HepG2 (cell line): ENCODE measurements around the gene CBLC. TPM values are rescaled to one million over a fixed set of nuclear protein-coding genes. Genes with fewer than 3 reads are reported as not detected.

Source experiments
- ASH2L ChIP-seq: fragments of 300-600, 200-600 bp; sonication (generic); IDR thresholded peaks from 2 replicates; pipeline ENCODE4 v1.7.0; 2017; ENCODE audit warnings: low read depth, mild to moderate bottlenecking, moderate library complexity, mixed read lengths, low read length; ENCODE audit not compliant: insufficient read length
- CHCHD3 ChIP-seq: sonication (generic); formaldehyde crosslinking; IDR thresholded peaks from 2 replicates; pipeline ENCODE4 v1.8.0; 2022; ENCODE audit warnings: mild to moderate bottlenecking, missing genetic modification reagents, moderate library complexity
- GTF3A ChIP-seq: sonication (generic); formaldehyde crosslinking; conservative IDR thresholded peaks from 2 replicates; pipeline ENCODE4 v1.4.0; 2020; ENCODE audit warnings: mild to moderate bottlenecking, missing genetic modification reagents
- HNRNPL ChIP-seq: fragments of 200-400 bp; formaldehyde crosslinking; IDR thresholded peaks from 2 replicates; pipeline ENCODE4 v1.6.1; 2017; ENCODE audit warnings: mild to moderate bottlenecking, low read depth, low read length
- JDP2 ChIP-seq: sonication (generic); formaldehyde crosslinking; IDR thresholded peaks from 2 replicates; pipeline ENCODE4 v1.8.1; 2022; ENCODE audit warnings: missing genetic modification reagents, borderline replicate concordance
- KAT7 ChIP-seq: IDR thresholded peaks from 2 replicates; pipeline ENCODE4 v1.6.1; 2018; ENCODE audit warnings: borderline replicate concordance, missing compliant biosample characterization
- MAZ ChIP-seq, 2 experiments: sonication (generic) in 1 of 2; formaldehyde crosslinking in 1 of 2; IDR thresholded peaks; 2 replicates each; pipeline versions ENCODE4 v1.5.0 to v1.6.1; 2012 to 2020; ENCODE audit warnings: low read depth in 2 of 2, mild to moderate bottlenecking in 2 of 2, borderline replicate concordance in 1 of 2, improper control_type of control experiment in 1 of 2, low read length in 1 of 2, missing genetic modification reagents in 1 of 2, moderate library complexity in 1 of 2
- MEIS2 ChIP-seq: sonication (generic); formaldehyde crosslinking; IDR thresholded peaks from 2 replicates; pipeline ENCODE4 v1.9.0; 2021; ENCODE audit warnings: mild to moderate bottlenecking, missing genetic modification reagents
- PTBP1 ChIP-seq: fragments of 200-400 bp; formaldehyde crosslinking; IDR thresholded peaks from 2 replicates; pipeline ENCODE4 v1.6.1; 2018; ENCODE audit warnings: low read length, low read depth; ENCODE audit not compliant: poor library complexity, severe bottlenecking
- RCOR2 ChIP-seq: IDR thresholded peaks from 2 replicates; pipeline ENCODE4 v1.6.1; 2016; ENCODE audit warnings: missing biosample characterization, missing genetic modification reagents
- SALL1 ChIP-seq: sonication (generic); formaldehyde crosslinking; IDR thresholded peaks from 2 replicates; pipeline ENCODE4 v1.8.0; 2022; ENCODE audit warnings: mild to moderate bottlenecking, missing genetic modification reagents
- TBX2 ChIP-seq: sonication (generic); formaldehyde crosslinking; IDR thresholded peaks from 2 replicates; pipeline ENCODE4 v1.5.0; 2020; ENCODE audit warnings: missing genetic modification reagents, mild to moderate bottlenecking, borderline replicate concordance
- ZFP82 ChIP-seq: sonication (generic); formaldehyde crosslinking; IDR thresholded peaks from 2 replicates; pipeline ENCODE4 v1.5.1; 2020; ENCODE audit warnings: mild to moderate bottlenecking, missing genetic modification reagents, borderline replicate concordance
- ZNF234 ChIP-seq: sonication (generic); formaldehyde crosslinking; conservative IDR thresholded peaks from 2 replicates; pipeline ENCODE4 v1.5.1; 2020; ENCODE audit warnings: mild to moderate bottlenecking, missing genetic modification reagents
- ZNF256 ChIP-seq: sonication (generic); formaldehyde crosslinking; conservative IDR thresholded peaks from 2 replicates; pipeline ENCODE4 v1.4.0; 2020; ENCODE audit warnings: missing genetic modification reagents
- ZNF292 ChIP-seq: sonication (generic); formaldehyde crosslinking; IDR thresholded peaks from 2 replicates; pipeline ENCODE4 v1.8.1; 2022; ENCODE audit warnings: mild to moderate bottlenecking, low read depth, missing genetic modification reagents, borderline replicate concordance
- ZNF468 ChIP-seq: sonication (generic); formaldehyde crosslinking; IDR thresholded peaks from 2 replicates; pipeline ENCODE4 v1.8.0; 2022; ENCODE audit warnings: mild to moderate bottlenecking, moderate library complexity, missing genetic modification reagents
- ZNF564 ChIP-seq: sonication (generic); formaldehyde crosslinking; IDR thresholded peaks from 2 replicates; pipeline ENCODE4 v1.8.1; 2023; ENCODE audit warnings: mild to moderate bottlenecking, missing genetic modification reagents
- ZNF792 ChIP-seq: IDR thresholded peaks from 2 replicates; pipeline ENCODE4 v1.6.1; 2016
- polyA plus RNA-seq, 8 experiments: library from polyadenylated mRNA; depleted of rRNA in 3 of 8; stranded (reverse) in 7 of 8; unstranded in 1 of 8; fragments of >200 nt; fragmentation: Illumina TruSeq in 4 of 8; extraction: Trizol in 4 of 8; gene quantifications; 2 replicates each; pipeline versions ENCODE4 v1.2.1 to v1.2.3, GENCODE V29; 2011 to 2016; ENCODE audit warnings: low read depth in 4 of 8, missing spikeins in 1 of 8, mixed read lengths in 1 of 8; ENCODE audit not compliant: insufficient read depth in 1 of 8
- total RNA-seq, 5 experiments: library from RNA; depleted of rRNA; stranded (reverse); fragments of >200 nt; fragmentation: Illumina TruSeq; extraction: Trizol; gene quantifications; 2 replicates each; pipeline ENCODE4 v1.2.3, GENCODE V29; 2016; ENCODE audit warnings: low read depth in 1 of 5
- TF ChIP-seq, protein P1 (sequence below): sonication (generic); formaldehyde crosslinking; conservative IDR thresholded peaks from 2 replicates; pipeline ENCODE4 v1.4.0; 2020; ENCODE audit warnings: missing genetic modification reagents
- TF ChIP-seq, protein P2 (sequence below): sonication (generic); formaldehyde crosslinking; conservative IDR thresholded peaks from 2 replicates; pipeline ENCODE4 v1.4.0; 2020; ENCODE audit warnings: missing genetic modification reagents
- TF ChIP-seq, protein P3 (sequence below), 2 experiments: sonication (generic) in 1 of 2; formaldehyde crosslinking in 1 of 2; IDR thresholded peaks; 2 replicates each; pipeline versions ENCODE4 v1.5.1 to v1.6.1; 2011 to 2020; ENCODE audit warnings: borderline replicate concordance in 1 of 2, low read depth in 1 of 2, low read length in 1 of 2, mild to moderate bottlenecking in 1 of 2, missing genetic modification reagents in 1 of 2, moderate library complexity in 1 of 2

The CBLC gene
- total and polyA plus RNA-seq, 2 of the 13 experiments (the other 11 are each of a cell fraction or from before 2014, with no cell fraction given) = 1.8 to 2.6 TPM

DNA sequence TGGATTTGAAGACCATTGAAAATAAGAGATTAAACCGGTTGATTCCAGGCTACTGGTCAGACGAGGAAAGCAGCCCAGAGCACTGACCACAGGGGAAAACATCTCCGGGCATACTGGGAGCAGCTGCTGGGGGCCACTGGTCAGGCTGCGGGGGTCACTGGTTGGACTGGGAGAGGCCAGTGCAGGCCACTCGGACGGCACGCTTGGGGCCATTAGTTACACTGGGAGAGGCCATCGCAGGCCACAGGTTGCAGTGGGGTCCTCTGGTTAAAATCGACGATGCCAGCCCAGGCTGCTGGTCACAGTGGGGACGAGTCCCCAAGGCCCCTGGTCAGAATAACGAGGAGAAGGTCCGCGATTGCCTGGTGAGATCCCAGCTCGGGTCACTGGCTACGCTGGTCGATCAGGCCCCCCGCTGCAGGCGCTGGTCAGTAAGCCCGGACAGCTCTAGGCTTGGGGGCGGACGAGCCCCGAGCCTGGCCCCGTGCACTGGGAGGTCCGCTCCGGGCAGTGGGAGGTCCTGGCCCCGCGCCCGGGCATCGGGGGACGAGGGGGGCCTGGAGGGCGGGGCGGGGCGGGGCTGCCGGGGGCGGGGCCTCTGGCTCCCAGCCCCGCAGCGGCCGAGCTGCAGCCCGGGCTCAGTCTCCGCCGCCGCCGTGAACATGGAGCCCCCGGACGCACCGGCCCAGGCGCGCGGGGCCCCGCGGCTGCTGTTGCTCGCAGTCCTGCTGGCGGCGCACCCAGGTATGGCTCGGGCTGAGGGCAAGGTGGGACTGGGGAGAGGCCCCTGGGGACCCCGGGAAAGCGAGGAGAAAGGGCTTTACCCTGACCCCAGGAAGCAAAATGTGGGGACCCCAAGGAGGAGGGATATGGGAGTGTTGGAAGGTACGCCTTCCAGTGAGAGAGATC is 31.0 kb downstream of the CBLC start, which contains the start of gene BCAM (continued):
- TF ChIP-seq ZNF792 = peak; percentile 65; the same call in 1 of the 2 replicates
- peak; percentile 26 for TF ChIP-seq ASH2L
- TF ChIP-seq ZNF292 (CRISPR knock-in tag) = no peak
- TF ChIP-seq, protein P1, sequence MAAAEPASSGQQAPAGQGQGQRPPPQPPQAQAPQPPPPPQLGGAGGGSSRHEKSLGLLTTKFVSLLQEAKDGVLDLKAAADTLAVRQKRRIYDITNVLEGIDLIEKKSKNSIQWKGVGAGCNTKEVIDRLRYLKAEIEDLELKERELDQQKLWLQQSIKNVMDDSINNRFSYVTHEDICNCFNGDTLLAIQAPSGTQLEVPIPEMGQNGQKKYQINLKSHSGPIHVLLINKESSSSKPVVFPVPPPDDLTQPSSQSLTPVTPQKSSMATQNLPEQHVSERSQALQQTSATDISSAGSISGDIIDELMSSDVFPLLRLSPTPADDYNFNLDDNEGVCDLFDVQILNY (CRISPR knock-in tag) = no peak
- no peak for TF ChIP-seq JDP2 (CRISPR knock-in tag)
- TF ChIP-seq ZFP82 (CRISPR knock-in tag) = no peak
- TF ChIP-seq ZNF256 (CRISPR knock-in tag) = no peak
- peak; percentile 35 for TF ChIP-seq PTBP1
- peak; percentile 3; the same call in 1 of the 2 replicates for TF ChIP-seq ZNF564 (CRISPR knock-in tag)
- peak; percentile 86 for TF ChIP-seq KAT7
- TF ChIP-seq ZNF234 (CRISPR knock-in tag) = no peak
- TF ChIP-seq HNRNPL = 0 out of 2 replicates have a peak, but pooled peaks have one; percentile 63
- TF ChIP-seq MAZ (IDR thresholded peaks at IDR 0.05; ENCODE audit: borderline replicate concordance, low read depth, low read length) = peak; percentile 14; the same call in 1 of the 2 replicates
- TF ChIP-seq MAZ (CRISPR knock-in tag; IDR thresholded peaks at IDR 0.05; ENCODE audit: low read depth) = peak; percentile 62; the same call in 1 of the 2 replicates
- no peak for TF ChIP-seq CHCHD3 (CRISPR knock-in tag)
- TF ChIP-seq MEIS2 = peak; percentile 61; the same call in 1 of the 2 replicates
- TF ChIP-seq, protein P2, sequence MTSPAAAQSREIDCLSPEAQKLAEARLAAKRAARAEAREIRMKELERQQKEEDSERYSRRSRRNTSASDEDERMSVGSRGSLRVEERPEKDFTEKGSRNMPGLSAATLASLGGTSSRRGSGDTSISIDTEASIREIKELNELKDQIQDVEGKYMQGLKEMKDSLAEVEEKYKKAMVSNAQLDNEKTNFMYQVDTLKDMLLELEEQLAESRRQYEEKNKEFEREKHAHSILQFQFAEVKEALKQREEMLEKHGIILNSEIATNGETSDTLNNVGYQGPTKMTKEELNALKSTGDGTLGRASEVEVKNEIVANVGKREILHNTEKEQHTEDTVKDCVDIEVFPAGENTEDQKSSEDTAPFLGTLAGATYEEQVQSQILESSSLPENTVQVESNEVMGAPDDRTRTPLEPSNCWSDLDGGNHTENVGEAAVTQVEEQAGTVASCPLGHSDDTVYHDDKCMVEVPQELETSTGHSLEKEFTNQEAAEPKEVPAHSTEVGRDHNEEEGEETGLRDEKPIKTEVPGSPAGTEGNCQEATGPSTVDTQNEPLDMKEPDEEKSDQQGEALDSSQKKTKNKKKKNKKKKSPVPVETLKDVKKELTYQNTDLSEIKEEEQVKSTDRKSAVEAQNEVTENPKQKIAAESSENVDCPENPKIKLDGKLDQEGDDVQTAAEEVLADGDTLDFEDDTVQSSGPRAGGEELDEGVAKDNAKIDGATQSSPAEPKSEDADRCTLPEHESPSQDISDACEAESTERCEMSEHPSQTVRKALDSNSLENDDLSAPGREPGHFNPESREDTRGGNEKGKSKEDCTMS = no peak
- no peak for TF ChIP-seq ZNF468
- TF ChIP-seq RCOR2 (CRISPR knock-in tag) = no peak
- peak; percentile 59; the same call in 1 of the 2 replicates for TF ChIP-seq TBX2 (CRISPR knock-in tag)
- peak; percentile 40; the same call in 1 of the 2 replicates for TF ChIP-seq SALL1
- 0 out of 2 replicates have a peak, but pooled peaks have one; percentile 26 for TF ChIP-seq GTF3A (CRISPR knock-in tag)
- TF ChIP-seq, protein P3, sequence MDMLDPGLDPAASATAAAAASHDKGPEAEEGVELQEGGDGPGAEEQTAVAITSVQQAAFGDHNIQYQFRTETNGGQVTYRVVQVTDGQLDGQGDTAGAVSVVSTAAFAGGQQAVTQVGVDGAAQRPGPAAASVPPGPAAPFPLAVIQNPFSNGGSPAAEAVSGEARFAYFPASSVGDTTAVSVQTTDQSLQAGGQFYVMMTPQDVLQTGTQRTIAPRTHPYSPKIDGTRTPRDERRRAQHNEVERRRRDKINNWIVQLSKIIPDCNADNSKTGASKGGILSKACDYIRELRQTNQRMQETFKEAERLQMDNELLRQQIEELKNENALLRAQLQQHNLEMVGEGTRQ (IDR thresholded peaks at IDR 0.05; ENCODE audit: low read depth, low read length) = no peak
- TF ChIP-seq, protein P3 (CRISPR knock-in tag; IDR thresholded peaks at IDR 0.05; ENCODE audit: borderline replicate concordance) = no peak
